OCI-LY7 (cell line): ENCODE results near the gene NKPD1.

Experiments used
- CTCF ChIP-seq: fragments of 200-600 bp; sonication (generic); conservative IDR thresholded peaks from 2 replicates; pipeline ENCODE4 v1.5.1; 2014; ENCODE audit warnings: mild to moderate bottlenecking, antibody characterized with exemption, low read length, moderate library complexity, mixed read lengths
- EZH2phosphoT487 ChIP-seq: fragments of 200-600 bp; sonication (generic); IDR thresholded peaks from 2 replicates; pipeline ENCODE4 v1.6.1; 2018; ENCODE audit warnings: low read depth, borderline replicate concordance, mild to moderate bottlenecking, mixed run types, antibody characterized with exemption, low read length, moderate library complexity, mixed read lengths

GRCh38 chr19:45206328-45206727 lies 45.5 kb upstream of the NKPD1 start:
- no peak for TF ChIP-seq CTCF
- no peak for TF ChIP-seq EZH2phosphoT487
